ENCODE data around the gene PPP1R13B.

Gene PPP1R13B

GRCh38 chr14:103748534-103748857, 98.9 kb downstream of the PPP1R13B start:
- in situ Hi-C loops (cut with MboI; ENCODE audit: low sequenced_read_pairs), result no loop called here

- in situ Hi-C loops (cut with MboI; ENCODE audit: low sequenced_read_pairs), result no loop called here
Measured at GRCh38 chr14:103746701-103747100, 100.7 kb downstream of the PPP1R13B start.

DNA sequence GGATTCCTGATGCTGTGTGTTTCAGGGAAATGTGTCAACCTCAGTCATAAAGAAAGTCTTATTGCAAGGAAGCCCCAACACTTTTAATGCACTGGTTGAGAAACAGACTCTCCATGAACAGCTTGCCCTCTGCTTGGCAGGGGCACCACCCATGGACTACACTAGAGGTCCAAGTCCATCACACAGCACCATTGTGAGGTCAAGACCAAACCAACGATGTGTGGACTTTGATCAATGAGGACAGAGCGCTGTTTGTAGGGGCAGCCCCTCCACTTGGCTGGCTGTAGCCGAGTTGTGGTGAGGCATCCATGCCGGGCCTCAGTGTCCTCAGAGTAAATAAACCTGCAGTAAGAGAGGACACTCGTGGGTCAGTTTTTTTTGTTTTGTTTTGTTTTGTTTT, 102.0 kb downstream of the PPP1R13B start:
- in situ Hi-C loops (cut with MboI; ENCODE audit: low sequenced_read_pairs), result no loop called here

- in situ Hi-C loops (cut with MboI; ENCODE audit: low sequenced_read_pairs), result no loop called here
Measured at GRCh38 chr14:103744621-103745395, 102.6 kb downstream of the PPP1R13B start.

- in situ Hi-C loops (cut with MboI; ENCODE audit: low sequenced_read_pairs), result no loop called here
Measured at GRCh38 chr14:103743691-103744090, 103.7 kb downstream of the PPP1R13B start.

GRCh38 chr14:103742499-103743255, 104.7 kb downstream of the PPP1R13B start:
- in situ Hi-C loops (cut with MboI; ENCODE audit: low sequenced_read_pairs), result no loop called here

- in situ Hi-C loops (cut with MboI; ENCODE audit: low sequenced_read_pairs), result no loop called here
Measured at GRCh38 chr14:103741876-103742275, 105.5 kb downstream of the PPP1R13B start.

GRCh38 chr14:103740991-103741689, 106.2 kb downstream of the PPP1R13B start:
- in situ Hi-C loops (cut with MboI; ENCODE audit: low sequenced_read_pairs), result no loop called here

DNA sequence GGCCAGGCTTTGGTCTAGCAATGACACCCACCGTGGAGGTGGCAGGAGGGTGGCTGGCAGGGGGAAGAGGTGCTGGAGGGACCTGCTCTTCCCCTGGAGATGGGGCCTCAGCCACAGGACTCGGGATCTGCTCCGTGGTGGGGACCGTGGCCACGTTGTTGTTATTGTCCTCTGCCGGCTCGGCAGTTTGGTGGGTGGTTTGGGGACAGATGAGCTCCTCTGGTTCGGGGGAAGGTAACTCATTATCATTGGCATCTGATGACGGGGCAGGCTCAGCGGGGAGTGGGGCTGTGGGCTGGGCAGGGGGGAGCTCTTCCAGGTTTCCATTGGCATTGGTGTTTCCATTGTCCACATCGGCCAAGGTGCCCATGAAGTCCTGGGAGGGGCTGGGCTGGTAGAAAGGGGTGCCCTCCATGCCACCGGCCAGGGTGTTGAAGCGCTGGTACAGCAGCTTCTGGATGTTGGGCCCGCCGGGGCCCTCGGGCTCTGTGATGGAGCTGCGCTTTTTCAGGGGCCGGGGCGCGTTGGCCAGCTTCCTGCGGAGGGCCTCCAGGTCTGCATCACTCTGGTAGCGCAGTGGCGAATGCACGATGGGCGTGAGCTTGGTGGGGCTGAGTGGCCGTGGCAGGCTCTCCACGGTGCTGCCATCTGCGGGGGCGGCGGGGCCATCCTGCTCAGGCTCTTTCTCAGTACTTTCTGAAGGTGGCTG, 107.4 kb downstream of the PPP1R13B start:
- in situ Hi-C loops (cut with MboI; ENCODE audit: low sequenced_read_pairs), result no loop called here

GRCh38 chr14:103739466-103739792, 107.9 kb downstream of the PPP1R13B start:
- in situ Hi-C loops (cut with MboI; ENCODE audit: low sequenced_read_pairs), result no loop called here

GRCh38 chr14:103738701-103739451, 108.5 kb downstream of the PPP1R13B start:
- in situ Hi-C loops (cut with MboI; ENCODE audit: low sequenced_read_pairs), result no loop called here

- in situ Hi-C loops (cut with MboI; ENCODE audit: low sequenced_read_pairs), result no loop called here
Measured at GRCh38 chr14:103738166-103738565, 109.2 kb downstream of the PPP1R13B start.

GRCh38 chr14:103737432-103738045, 109.8 kb downstream of the PPP1R13B start:
- in situ Hi-C loops (cut with MboI; ENCODE audit: low sequenced_read_pairs), result no loop called here

DNA sequence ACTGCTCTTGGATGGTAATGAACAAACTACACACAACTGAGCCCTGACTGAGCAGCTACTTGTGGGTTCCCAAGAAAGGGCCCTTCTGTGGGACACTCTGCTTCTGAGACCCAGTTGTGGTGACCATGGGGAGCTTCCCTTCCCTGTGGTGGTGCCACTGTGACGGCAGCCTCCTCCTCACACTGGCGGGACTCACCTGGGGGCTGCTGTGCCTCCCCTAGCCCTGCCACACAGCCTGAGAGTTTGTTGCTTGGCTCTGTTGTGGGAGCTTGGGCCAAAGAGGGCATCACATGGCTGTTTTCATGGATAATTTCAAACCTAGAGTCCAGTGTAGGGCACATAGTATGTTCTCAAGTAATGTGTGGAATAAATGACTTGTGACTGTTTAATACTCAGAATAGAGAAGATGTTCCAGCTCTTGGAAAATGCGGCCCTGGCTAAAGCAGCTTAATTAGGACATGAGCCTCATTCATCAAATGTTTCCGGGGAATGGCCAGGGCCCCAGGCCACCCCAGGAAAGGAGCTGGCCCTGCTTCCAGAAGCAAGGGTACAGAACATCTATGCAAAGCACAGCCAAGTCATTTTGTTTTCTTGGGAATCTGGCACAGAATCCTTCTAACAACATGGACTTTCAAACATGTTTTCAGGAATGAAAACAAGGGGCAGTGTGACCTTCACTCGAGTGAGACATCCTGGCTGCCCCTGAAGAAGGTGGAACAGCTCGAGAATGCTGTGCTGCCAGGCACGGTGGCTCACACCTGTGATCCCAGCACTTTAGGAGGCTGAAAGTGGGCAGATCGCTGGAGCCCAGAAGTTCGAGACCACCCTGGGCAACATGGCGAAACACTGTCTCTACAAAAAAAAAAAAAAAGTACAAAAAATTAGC, 110.6 kb downstream of the PPP1R13B start:
- in situ Hi-C loops (cut with MboI; ENCODE audit: low sequenced_read_pairs), result no loop called here

- in situ Hi-C loops (cut with MboI; ENCODE audit: low sequenced_read_pairs), result no loop called here
Measured at GRCh38 chr14:103735815-103736545, 111.4 kb downstream of the PPP1R13B start.

DNA sequence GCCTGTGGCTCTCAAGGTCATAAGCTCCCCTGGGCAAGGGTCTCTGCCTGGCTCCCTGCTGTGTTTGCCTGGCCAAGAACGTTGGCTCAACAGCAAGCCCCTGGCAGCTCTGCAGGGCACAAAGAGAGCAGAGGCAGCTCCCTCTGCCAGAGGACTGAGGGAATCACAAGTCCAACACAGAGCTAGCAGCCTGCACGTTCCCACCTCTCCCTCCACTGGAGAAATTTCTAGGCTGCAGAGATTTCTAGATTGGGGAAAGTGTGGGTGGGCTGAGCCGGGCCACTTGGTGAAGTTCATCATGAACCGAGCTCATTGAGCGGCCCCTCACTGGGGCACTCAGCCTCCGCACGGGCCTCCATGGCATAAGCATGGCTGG, 111.9 kb downstream of the PPP1R13B start:
- in situ Hi-C loops (cut with MboI; ENCODE audit: low sequenced_read_pairs), result no loop called here

DNA sequence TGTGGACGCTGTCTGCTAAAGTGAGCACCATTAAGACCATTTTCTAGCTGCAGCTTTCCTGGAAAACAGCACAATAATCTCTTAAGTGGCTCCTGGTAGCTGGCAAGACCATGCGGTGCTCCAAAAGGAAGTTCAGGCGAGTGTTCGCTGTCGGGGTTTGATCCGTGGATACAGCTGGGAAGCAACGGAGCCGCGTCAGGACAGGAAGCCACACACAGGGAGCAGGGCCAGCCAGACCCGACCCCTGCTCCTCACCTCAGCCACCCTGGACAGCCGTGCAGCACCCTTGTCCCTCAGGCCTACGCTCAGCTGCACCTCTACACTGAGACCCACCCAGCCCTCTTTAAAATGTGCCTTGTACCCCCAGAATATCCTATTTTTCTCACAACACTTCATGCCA, 112.4 kb downstream of the PPP1R13B start:
- in situ Hi-C loops (cut with MboI; ENCODE audit: low sequenced_read_pairs), result no loop called here

GRCh38 chr14:103734081-103734888, 113.1 kb downstream of the PPP1R13B start:
- in situ Hi-C loops (cut with MboI; ENCODE audit: low sequenced_read_pairs), result no loop called here

Measured in HL-60/S4 treated with phorbol 12-myristate 13-acetate at 8.2 ng/mL for 4 days and 3 days (cell line).